Left lobe of liver (tissue), 2 donors: Measurements from ENCODE around the gene THBS2. TPM values are rescaled to one million over a fixed set of nuclear protein-coding genes. Genes with fewer than 3 reads are reported as not detected.
"Not testable (repeated sequence)": the region's sequence is repeated elsewhere in the genome, so short reads cannot be mapped to it uniquely, and the experiment has no call there.

Experiments
- ATAC-seq: fragments of 200-7000 bp; cut with Tn5 transposase; one replicate; pipeline ENCODE4 v1.9.1; 2020; ENCODE audit warnings: mild to moderate bottlenecking, moderate library complexity
- DNase-seq: peaks from one replicate; pipeline ENCODE4 v3.0.0-alpha.2; 2020; ENCODE audit warnings: low spot score
- total RNA-seq: library from RNA; stranded (reverse); gene quantifications from one replicate; pipeline ENCODE4 v1.2.1, GENCODE V29; 2021
- donor health status: DM: no; HTN: no; CAD: no; lungs with moderate emphysema.
- donor health status: DM: no; HTN: yes; CAD: no.

The THBS2 gene
- total RNA-seq, 1 donor from 2014 or later: 2.9 TPM

DNA sequence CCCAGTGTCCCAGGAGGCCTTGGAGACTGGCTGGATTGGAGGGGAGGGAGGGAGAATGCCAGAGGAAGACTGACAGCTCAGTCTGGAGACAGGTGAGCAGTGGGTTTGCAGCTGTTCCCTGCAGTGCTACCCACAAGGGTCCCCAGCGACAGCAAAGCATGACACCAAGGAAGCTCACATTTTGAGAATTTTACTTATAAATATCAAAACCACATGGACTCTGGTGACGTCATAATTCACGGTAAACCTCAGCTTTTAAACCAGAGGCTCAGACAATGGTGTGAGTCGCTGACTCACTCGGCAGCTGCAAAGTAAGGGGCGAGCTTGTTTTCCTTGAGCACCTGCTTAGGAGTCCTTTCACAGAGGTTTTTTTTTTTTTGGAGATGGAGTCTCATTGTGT is 65.2 kb downstream of the THBS2 start:
- no peak for ATAC-seq
- no peak for DNase-seq

DNA sequence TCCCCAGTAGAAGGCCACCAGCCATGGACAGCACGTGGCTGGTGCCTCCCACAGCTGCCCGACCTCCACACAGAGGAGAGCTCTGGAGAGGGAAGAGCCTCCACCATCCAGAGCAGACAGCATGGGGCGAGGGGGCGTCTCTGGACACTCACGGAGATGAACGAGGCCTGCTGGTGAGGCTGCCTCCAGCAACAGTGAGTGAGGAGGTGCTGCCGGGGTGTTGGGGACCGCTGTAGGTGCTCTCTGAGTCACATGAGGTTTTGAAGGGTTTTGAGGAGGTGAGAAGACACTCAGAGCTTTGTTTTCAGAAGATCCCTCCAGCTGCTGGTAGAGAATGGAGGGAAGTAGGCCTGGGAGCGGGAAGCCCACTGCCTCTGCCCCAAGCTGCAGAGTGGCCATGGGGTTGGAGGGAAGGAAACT is 65.6 kb downstream of the THBS2 start:
- no peak for ATAC-seq
- no peak for DNase-seq

DNA sequence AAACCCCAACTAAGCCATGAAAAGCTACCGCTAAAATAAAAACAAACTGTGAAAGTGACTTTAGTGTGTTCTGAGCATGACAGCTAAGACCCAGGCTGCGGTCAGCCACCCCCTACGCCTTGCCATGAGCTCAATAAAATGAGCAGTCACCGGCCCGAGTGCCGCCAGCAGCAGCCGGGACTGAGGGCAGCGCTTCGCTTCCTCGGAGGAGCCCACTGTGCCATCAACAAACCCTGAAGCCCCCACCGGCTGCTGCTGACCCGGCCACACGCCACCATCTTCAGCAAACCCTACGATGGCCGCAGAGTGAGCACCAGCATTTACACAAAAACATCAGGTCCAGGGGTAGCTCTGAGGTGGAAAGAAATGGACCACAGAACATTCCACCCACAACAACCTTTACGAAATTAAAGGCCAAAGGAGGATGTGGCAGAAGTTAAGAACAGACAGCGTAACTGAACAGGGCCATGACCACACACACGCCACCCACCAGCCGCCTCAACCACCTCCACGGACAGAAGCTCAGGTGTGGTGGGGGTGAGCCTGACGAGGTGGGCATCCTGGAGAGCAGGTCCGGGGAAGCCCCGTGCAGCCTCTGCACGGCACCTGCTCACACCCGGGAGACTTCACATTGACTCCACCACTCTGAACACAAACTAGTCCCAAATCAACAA is 67.0 kb downstream of the THBS2 start:
- DNase-seq (no peak), ATAC-seq (no peak)

DNA sequence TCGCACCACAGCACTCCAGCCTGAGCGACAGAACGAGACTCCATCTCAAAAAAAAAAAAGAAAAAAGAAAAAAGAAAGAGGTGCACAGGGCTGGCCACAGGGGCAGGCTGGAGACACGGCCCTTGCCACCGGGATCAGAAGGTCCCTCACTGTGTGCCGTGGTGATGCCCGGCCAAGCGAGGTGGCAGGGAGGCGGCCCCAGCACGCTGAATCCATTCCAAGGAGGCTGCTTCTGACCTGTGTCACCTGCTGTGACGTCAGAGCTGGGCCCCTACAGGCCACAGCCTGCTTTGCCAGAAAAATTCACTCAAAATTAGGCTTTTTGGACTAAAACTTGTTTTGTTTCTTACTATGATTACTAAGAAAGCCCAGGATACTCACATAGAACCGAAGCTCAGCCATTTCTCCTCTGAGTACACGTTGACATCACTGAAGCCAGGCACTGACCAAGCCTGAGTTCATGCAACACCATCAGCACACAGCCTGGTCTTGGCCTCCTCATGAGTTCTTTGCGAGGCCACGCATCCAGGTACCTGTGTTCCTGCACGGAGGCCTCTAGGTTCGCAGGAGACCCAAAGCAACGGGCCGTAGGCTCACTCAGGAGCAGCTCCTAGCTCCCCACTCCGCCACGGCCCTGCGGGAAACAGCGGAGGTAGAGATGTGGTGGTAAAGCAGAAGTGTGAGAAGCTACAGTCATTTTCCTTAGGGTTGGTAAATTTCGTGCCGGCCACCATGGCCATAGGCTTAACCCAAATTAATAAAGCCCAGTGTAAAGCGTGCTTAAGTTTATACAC is 67.8 kb downstream of the THBS2 start:
- DNase-seq (no peak), ATAC-seq (no peak)

DNA sequence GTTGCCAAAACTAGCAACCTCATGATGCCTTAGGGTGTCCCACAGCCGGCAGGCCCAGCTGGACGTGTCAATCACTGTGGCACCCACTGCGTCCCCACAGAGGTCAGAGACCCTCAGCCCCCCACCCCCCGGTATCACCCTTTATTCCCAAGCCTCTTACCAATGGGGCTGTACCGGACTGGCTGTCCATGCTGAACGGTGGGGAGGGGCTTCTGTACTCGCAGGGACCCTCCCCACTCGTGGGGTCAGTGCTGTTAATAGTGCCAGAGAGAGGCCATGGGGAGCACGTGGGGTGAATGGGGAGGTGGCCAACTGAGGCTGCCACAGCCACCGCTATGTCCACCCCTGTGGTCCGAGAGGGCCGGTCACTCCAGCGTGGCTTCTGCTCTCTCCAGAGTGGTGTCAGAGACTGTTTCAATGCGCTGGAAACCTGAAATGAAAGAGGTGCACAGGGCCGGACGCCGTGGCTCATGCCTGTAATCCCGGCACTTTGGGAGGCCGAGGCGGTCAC is 68.6 kb downstream of the THBS2 start:
- ATAC-seq (no peak), DNase-seq (no peak)

DNA sequence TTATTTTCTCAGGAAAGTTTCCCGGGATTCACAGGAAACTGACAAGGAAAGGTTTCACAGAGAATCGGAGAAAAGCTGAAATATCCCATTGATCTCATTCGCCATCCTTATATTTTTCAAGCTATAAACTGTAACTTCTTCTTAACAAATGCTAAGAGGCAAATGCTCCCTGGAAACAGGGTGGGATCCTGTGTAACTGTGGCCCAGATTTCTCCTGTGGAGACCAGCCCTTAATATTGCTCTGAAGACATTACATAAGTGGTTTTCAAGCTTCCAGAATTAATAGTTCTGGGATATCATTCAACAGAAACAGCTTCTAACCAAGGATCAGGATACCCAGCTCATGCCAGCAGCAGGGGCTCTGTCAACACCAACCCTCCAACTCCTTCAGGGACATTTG is 69.2 kb downstream of the THBS2 start:
- ATAC-seq (no peak), DNase-seq (no peak)

DNA sequence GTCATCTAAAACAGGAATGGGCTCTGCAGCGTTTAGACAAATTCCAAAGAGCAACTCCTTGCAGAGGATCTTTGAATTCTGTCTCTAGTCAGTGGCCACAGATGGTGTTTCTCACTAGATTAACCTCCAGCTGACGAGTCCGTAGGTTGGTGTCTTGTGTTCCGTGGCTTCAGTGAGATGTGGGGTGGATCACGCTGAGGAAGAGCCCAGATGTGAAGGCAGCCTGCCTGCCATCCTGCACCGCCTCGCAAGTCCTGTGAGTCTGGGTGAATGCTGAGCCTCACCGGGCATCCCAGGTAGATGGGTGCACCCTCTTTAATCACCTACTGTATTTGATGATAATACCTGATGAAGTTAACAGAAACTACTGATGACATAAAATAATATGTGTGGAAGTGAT is 70.4 kb downstream of the THBS2 start:
- ATAC-seq: no peak
- DNase-seq: no peak

DNA sequence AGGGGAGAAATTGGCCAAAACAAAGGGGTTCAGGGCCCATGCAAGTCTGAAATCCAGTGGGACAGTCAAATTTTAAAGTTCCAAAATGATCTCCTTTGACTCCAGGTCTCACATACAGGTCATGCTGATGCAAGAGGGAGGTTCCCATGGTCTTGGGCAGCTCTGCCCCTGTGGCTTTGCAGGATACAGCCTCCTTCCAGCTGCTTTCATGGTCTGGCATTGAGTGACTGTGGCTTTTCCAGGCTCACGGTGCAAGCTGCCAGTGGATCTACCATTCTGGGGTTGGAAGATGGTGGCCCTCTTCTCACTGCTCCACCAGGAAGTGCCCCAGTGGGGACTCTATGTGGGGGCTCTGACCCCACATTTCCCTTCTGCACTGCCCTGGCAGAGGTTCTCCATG is 73.8 kb downstream of the THBS2 start:
- peak; percentile 22 for DNase-seq

DNA sequence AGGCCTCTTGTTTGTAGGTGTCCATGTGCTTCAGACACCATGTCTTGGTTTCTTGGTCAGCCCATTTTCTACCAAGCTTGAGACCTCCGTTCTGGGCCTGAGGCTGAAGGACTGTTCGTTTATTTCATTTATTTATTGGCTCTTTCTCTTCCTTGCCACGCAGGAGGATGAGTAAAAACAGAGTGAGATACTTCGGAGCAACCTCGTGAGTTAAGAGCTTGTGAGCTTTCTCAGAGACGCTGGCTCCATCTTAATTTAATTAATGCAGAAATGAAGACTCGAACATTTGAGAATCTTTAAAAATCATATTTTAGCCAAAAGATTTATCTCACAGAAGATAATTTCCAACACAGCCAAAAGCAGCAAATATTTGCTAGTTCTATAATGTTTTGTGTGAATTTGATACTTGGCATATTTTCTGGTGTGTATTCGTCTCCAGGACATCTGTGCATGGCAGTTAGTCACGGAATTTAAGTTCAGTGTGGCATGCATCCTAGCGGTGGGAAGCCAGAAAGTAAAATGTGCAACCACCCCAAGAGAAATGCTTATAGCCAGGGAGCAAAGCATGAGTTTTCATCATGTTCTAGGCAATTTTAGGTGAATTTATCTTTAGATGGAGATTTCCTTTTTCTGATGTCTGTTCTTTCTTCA is 76.0 kb downstream of the THBS2 start:
- no peak for ATAC-seq
- DNase-seq: no peak

More for the DNA sequence above, 73.8 kb downstream of the THBS2 start:
- not testable (repeated sequence) for ATAC-seq

DNA sequence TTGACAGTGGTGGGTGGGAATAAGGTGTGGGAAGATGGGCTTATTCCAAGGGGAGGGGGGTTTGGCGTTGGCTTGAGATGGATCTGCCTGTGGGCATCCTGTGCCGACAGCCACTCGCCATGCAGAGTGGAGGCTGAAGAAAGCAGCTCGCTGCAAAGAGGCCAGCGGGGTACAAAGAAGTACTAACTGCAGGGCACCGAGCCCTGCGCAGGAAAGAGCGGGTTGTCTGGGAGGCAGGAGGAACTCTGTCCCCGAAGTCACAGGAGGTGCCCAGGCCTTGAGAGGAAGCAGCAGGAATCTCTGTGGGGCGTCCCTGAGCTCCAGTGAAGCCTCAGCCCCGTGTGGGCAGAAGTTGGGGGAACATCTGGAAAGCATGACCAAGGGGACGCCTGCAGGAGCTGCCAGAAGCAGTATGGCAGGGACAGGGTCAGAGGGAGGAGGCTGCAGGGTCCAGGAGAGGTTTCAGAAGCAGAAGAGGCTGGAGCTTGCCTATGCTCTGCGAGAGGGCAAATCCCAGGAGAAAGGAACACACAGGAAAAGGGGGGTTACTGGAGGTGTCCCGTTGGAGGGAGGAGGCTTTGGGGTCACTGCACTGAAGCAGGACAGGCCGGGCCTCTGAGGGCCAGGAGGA is 77.2 kb downstream of the THBS2 start:
- DNase-seq: no peak
- no peak for ATAC-seq

DNA sequence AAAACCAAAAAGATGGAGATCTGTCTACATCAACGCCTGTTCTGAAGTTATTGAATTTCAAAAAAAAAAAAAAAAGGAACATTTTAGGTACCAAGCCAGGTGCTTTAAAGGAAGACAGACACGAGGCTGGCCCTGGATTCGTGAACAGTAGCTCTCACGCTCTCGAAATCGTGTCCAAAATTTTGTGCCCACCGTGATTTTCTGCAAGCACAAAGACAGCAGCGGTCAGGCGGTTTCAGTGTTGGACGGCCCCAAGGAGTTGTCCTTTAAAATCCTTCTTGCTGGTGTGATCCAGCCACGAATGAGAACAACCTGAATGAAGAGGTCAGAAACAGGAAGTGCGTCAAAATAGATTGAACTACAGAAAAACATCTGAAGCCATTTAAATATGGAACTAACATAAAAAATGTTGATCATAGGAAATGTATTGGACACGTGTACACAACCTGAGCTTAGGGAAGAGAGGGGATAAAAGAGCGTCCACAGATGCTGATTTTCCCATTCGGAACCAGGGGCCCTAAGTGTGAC is 78.2 kb downstream of the THBS2 start:
- no peak for ATAC-seq
- DNase-seq: no peak

DNA sequence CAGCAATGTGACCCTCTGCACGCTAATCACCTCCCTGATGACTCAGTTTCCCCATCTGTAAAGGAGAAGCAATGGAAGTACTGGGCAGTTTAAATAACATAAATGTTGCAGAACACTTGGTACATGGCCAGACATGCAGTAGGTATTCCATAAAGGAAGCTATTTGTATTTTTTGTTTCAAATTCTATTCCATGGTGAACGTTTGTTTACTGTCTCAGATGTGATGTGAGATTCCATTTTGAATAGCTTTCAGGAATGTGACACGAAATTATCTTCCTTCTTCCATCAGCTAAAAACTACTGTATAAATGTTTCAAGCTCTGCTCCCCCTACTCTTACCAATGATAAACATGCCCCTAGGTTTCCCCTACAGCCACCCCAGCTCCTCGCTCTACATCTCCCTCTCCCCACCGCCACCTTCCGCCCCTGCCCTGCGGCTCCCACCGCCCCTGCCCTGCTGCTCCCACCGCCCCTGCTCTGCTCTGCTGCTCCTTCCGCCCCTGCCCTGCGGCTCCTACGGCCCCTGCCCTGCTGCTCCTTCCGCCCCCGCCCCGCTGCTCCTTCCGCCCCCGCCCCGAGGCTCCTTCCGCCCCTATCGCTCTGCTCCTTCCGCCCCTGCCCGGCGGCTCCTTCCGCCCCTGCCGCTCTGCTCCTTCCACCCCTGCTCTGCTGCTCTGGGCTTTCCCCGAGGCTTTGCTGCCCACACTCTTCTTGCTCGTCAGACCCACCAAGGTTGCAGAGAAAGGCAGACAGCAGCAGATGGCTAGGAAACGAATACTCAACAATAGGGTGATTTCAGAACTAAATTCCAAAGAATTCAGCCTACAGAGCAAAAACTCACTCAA is 78.9 kb downstream of the THBS2 start:
- DNase-seq (no peak), ATAC-seq (no peak)

DNA sequence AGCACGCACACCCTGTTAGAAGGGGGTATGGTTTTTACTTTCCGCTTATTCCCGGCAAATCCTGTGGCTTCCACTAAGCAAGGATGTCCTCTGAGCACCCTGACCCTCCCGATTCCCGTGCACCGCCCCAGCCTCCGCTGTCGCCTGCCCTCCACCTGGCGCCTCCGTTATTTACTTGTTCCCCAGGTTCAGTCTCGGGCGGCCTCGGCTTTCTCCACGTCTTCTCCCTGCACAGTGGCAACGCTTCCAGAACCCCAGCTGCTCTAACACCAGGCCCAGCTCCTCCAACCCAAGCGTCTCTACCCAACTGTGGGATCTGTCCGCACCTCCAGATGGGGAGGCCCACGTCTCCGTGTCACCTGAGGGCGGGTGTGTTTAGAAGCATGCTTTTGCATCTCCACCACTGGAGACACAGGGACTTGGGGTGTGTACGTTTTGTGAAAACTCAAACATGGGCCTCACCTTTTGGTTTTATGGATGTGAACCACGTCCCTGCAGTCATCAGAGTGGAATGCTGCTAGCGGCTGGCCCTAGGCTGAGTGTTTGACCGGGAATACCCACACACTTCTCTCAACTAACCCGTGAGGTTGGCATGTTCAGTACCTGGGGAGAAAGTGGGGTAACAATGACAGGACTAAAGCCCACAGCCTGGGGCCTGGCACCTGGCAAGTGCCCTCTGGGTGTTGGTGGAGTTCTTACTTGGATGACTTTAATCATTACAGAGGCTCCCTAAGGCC is 79.9 kb downstream of the THBS2 start:
- no peak for DNase-seq
- no peak for ATAC-seq

DNA sequence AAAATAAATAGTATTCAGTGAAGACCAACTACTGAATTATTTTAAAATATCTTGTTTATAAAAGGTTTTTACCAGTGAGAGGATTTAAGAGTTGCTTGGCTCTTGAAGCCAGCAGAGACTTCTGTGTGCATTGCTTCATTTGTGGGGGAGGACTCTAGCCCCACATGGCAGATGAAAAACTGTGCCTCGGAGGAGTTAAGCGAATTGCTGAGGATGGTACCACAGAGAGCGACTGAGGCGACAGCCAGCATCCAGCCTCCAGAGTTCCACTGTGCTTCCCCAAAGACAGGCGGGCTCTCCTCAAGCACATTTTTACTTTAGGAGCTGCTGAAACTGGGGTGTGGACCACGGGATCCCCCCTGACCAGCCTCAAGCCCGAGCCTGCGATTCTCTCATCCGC is 80.7 kb downstream of the THBS2 start:
- DNase-seq (no peak), ATAC-seq (no peak)

DNA sequence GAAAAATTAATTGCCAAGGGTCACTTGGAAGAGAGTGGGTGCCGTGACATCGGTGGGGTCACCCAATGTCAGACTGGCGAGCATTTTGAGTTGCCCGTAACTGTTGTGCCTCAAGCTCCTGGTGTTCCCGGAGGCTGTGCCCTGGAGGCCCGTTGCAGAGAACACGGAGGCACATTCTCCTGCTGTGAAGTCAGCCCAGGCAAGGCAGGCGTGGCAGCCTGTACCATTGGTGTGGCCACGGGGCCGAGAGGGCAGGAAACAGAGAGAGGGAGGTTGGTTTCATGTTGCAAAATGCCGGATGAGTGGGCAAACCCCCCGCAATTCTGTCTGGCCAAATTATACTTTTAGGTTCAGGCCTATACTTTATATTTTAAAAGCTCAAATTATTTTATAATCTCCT is 81.2 kb downstream of the THBS2 start:
- no peak for DNase-seq
- no peak for ATAC-seq

DNA sequence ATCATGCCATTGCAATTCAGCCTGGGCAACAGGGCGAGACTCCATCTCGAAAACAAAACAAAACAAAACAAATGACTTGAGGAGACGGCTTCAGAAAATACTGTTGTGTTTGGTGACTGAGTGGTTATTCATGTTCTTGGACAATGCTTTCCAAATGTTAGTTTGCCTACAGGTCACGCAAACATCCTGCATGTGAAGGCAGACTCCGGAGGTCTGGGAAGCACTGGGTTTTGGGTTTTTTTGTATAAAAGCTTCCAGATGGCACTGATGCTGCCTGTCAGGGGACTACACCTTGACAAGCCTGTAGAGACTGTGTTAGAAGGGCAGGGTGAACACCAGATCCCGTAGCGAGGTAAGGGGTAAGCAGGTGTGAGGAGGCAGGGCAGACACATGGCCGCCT is 81.7 kb downstream of the THBS2 start:
- ATAC-seq (no peak), DNase-seq (no peak)

DNA sequence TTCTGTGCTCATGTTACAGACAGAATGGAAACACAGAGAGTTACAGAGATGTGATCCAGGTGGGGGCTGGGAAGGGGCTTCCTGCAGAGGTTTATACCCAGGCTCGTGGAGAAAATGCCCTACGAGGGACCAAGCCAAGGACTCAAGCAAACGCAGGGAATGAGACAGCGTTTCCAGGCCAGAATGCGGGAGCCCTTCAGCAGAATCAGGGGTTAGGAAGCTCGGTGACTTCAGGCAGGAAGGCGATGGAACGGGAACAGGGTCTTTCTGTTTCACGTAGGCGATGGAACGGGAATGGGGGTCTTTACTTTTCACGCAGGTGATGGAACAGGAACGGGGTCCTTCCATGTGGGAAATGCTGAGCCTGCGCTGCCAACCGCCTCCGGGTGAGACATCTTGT is 82.6 kb downstream of the THBS2 start:
- ATAC-seq (no peak), DNase-seq (no peak)

DNA sequence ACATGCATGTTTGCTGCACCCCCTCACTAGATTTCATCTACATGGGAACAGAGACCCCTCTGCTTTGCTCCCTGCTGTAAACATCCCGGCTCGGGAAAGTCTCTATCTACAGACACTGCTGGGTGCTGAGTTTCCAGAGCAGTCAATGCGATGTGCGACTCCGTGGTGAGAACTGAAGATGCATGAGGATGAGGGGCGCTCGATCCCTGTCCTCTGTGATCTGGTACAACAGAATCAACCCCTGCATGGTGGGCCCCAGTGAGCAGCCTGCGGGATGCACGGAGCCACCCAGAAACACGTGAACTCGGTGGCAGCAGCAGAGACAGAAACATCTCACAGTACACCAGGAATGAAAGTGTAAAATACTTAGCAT is 83.1 kb downstream of the THBS2 start:
- no peak for ATAC-seq
- DNase-seq: no peak

DNA sequence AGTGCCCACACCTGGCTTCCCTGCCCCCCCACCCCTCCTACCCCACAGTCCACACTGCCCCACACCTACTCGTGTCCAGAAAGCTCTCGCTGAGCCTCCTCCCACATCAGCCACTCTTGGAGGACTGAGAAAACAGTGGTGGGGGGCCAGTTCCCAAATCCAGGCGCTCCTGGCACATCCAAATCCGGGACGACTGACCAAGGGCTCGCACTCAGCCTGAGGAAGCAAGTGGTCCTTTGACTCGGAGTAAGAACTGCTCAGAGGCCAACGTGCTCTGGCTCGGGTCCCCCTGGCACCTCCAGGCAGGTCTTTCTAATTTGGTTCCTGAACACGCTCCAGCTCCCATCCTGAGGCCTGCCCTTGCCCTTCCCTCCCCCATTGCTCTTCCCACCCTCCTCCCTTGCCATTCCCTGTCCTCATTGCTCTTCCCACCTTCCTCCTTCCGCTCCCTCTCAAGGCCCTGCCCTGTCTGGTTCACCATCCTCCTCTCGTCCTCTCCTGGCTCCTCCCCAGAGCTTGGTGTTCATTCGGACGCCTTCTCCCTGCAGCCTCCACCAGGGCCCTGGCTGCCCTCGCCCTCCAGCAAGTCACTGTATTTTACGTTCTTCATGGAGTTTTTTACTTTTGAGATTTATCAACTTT is 83.6 kb downstream of the THBS2 start:
- DNase-seq: no peak
- no peak for ATAC-seq
